ENCODE measurements around the gene RNF157. TPM values are rescaled to one million over a fixed set of nuclear protein-coding genes. Genes with fewer than 3 reads are reported as not detected.

Gene RNF157
- polyA plus RNA-seq, 2 of the 4 experiments (the other 2 are of a cell fraction): 7.2 to 8.5 TPM

- POLR2A ChIA-PET: no interaction called here
- TF ChIP-seq FOSL2 (IDR thresholded peaks at IDR 0.05): no peak
- TF ChIP-seq FOSL2 (CRISPR knock-in tag; IDR thresholded peaks at IDR 0.05): no peak
- no peak overlapping the region for H3K4me3 ChIP-seq
- 0 out of 3 replicates have a peak, but pooled peaks cover 2% of the 10 kb centered on the region for H3K4me1 ChIP-seq
- FAIRE-seq (no peak), ATAC-seq (no peak), DNase-seq (ENCODE audit: low read depth in 1 of 2, low spot score in 1 of 2) (no peak)
- no peak overlapping the region for H3K27ac ChIP-seq
- WGBS (ENCODE audit: missing lambda C conversion rate): 87% methylated on average over 7 of the region's 9 CpGs
- CTCF ChIA-PET: interaction anchor here (0.5 to 21.1 kb wide), 13 partner anchors 8 to 149 kb away, joined by 3 to 206 read pairs (median 6); partner anchors contain the start of gene FOXJ1
- H3K9me3 ChIP-seq: no peaks in the 10 kb centered on the region
- no peak overlapping the region for H3K4me2 ChIP-seq
Measured at GRCh38 chr17:76153202-76153601, 87.1 kb downstream of the RNF157 start.

DNA sequence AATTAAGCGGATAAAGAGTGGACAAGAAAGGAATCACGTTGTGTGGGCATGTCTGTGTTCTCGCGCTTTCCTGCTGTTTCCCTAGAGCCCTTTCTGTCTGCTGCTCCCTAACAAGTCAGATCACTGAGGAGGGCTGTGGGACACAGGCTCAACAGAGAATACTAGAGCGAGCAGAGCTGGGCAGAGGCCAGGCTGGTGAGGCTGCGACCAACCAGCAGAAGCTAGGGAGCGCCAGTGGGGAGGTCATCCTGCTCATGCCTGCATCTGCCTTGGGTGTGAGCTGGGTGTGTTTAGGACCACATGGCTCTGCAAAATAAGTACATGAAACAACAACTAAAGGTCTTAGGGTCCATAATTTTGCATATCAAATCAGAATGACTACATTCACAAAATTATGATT, 87.7 kb downstream of the RNF157 start:
- WGBS (ENCODE audit: missing lambda C conversion rate): 84% methylated on average over 7 of the region's 7 CpGs
- DNase-seq (ENCODE audit: low read depth in 1 of 2, low spot score in 1 of 2): no peak
- H3K4me2 ChIP-seq: no peak overlapping the region
- no peak for TF ChIP-seq ESRRA (IDR thresholded peaks at IDR 0.05; ENCODE audit: borderline replicate concordance, low read length)
- TF ChIP-seq CTCF (IDR thresholded peaks at IDR 0.05): no peak
- no peak for TF ChIP-seq GATA3 (IDR thresholded peaks at IDR 0.05; ENCODE audit: borderline replicate concordance)
- no peak for TF ChIP-seq BHLHE40 (IDR thresholded peaks at IDR 0.05; ENCODE audit: low read depth, low read length)
- no peak for TF ChIP-seq POLR2AphosphoS2 (conservative IDR thresholded peaks at IDR 0.05; ENCODE audit: low read length)
- TF ChIP-seq REST (IDR thresholded peaks at IDR 0.05): no peak
- no peak for TF ChIP-seq CBX2 (IDR thresholded peaks at IDR 0.05; ENCODE audit: borderline replicate concordance, low read depth)
- no peak for TF ChIP-seq ZNF302 (CRISPR knock-in tag; IDR thresholded peaks at IDR 0.05)
- TF ChIP-seq MAFK (IDR thresholded peaks at IDR 0.05; ENCODE audit: partially characterized antibody): no peak
- TF ChIP-seq EHMT2 (IDR thresholded peaks at IDR 0.05; ENCODE audit: low read depth): no peak
- no peak for TF ChIP-seq PHF8 (IDR thresholded peaks at IDR 0.05; ENCODE audit: borderline replicate concordance, low read depth)
- TF ChIP-seq, protein P1, sequence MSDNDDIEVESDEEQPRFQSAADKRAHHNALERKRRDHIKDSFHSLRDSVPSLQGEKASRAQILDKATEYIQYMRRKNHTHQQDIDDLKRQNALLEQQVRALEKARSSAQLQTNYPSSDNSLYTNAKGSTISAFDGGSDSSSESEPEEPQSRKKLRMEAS (IDR thresholded peaks at IDR 0.05): no peak
- CTCF ChIA-PET: interaction anchor here (1.1 to 21.1 kb wide), 12 partner anchors 9 to 147 kb away, joined by 3 to 206 read pairs (median 5); partner anchors contain the start of gene FOXJ1
- no peak for FAIRE-seq
- POLR2A ChIA-PET: no interaction called here
- H3K4me3 ChIP-seq: no peak overlapping the region
- 0 out of 3 replicates have a peak, but pooled peaks cover 2% of the 10 kb centered on the region for H3K4me1 ChIP-seq
- H3K27ac ChIP-seq: no peak overlapping the region
- ATAC-seq: peak in 1 of 2 experiments; percentile 27; a peak in 2 of 6 replicates
- H3K9me3 ChIP-seq: no peaks in the 10 kb centered on the region

DNA sequence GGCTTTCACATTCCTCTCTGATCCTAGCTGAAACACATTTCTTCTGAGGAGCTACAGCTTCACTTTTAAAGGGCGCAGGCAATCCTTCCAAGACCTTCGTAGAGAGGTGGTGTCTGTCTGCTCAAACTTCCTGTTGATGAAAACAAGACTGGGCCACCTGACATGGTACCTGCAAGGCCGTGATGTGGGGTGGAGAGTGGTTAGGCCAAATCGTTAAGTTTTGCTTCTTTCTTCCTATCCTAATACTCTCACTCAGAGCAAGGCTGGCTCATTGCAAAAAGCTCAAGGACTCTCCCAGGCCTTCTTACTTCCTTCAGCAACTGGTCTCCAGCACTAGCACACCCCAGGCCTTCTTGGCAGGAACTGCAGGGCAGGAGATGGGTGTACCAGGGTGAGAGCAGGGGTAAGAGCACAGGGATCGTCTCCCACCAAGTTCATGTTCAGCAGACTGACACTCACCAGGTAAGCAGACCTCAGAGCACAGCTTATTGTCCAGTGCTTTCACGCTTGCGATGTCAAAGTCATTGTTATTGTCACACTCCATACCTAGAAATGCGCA, 88.3 kb downstream of the RNF157 start:
- no peak for ATAC-seq
- POLR2A ChIA-PET: interaction anchor here (0.5 kb wide), 1 partner anchor 244 kb away, joined by 5 read pairs; no protein-coding TSS in a partner anchor
- TF ChIP-seq HOXA7 (CRISPR knock-in tag; IDR thresholded peaks at IDR 0.05): no peak
- TF ChIP-seq NR3C1 (IDR thresholded peaks at IDR 0.05): no peak
- TF ChIP-seq MAZ (IDR thresholded peaks at IDR 0.05; ENCODE audit: borderline replicate concordance, low read depth, low read length): no peak
- no peak for TF ChIP-seq FOSB (CRISPR knock-in tag; IDR thresholded peaks at IDR 0.05)
- no peak for TF ChIP-seq ZSCAN20 (CRISPR knock-in tag; IDR thresholded peaks at IDR 0.05)
- no peak overlapping the region for H3K4me3 ChIP-seq
- H3K9me3 ChIP-seq: no peaks in the 10 kb centered on the region
- WGBS (ENCODE audit: missing lambda C conversion rate): 85% methylated on average over 8 of the region's 8 CpGs
- CTCF ChIA-PET: interaction anchor here (1.2 to 21.1 kb wide), 10 partner anchors 10 to 147 kb away, joined by 3 to 206 read pairs (median 8); no protein-coding TSS in a partner anchor
- no peak overlapping the region for H3K4me2 ChIP-seq
- no peak overlapping the region for H3K27ac ChIP-seq
- no peak for FAIRE-seq
- DNase-seq (ENCODE audit: low read depth in 1 of 2, low spot score in 1 of 2): no peak
- H3K4me1 ChIP-seq: no peaks in the 10 kb centered on the region
